ENCODE data around the gene SERPINE2. TPM values are rescaled to one million over a fixed set of nuclear protein-coding genes. Genes with fewer than 3 reads are reported as not detected.

SERPINE2 gene
- total RNA-seq, 1 experiment from 2014 or later = 93.3 TPM

DNA sequence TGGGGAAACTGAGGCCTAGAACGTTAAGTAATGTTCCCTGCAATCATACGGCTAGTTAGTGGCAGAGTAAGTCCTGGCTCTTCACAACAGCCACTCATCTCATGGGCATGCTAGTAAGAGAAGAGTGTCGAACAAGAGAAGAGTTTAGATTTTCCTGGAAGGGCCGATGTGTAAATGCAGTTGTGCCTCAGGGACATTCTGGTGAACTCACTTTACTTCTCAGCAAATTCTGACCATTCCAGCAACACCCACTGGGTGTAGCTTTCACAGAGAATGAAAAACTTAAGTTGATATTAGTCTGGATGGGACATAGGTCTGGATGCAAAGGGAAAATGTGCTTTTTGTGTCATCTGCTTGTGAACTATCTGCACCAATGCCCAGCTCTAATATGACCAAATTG lies 58.3 kb downstream of the SERPINE2 start:
- DNase-seq (ENCODE audit: low read depth, low spot score) (no peak), ATAC-seq (no peak)
- RAD21 ChIA-PET (ENCODE audit: low non-redundant PET in 1 of 2, low total read pairs in 2 of 2, uncharacterized antibody in 2 of 2, unreplicated experiment in 2 of 2) = no interaction called here
- H3K27me3 ChIP-seq (ENCODE audit: insufficient read depth, low read length) = no peaks in the 10 kb centered on the region
- POLR2A ChIA-PET = no interaction called here
- BruUV-seq (replicated peaks) = no TSS peak
- H3K9me2 ChIP-seq (ENCODE audit: insufficient read depth) = no peaks in the 10 kb centered on the region
- TF ChIP-seq ZNF274 (IDR thresholded peaks at IDR 0.05; ENCODE audit: low read depth, low read length) (no peak), ZFX (IDR thresholded peaks at IDR 0.05) (no peak), SIN3A (IDR thresholded peaks at IDR 0.05; ENCODE audit: low read depth) (no peak), EZH2phosphoT487 (IDR thresholded peaks at IDR 0.05; ENCODE audit: borderline replicate concordance) (no peak), TCF7L2 (IDR thresholded peaks at IDR 0.05; ENCODE audit: borderline replicate concordance, extremely low read depth, insufficient read depth, insufficient read length) (no peak), CBX3 (IDR thresholded peaks at IDR 0.05; ENCODE audit: low read depth) (no peak), RAD21 (IDR thresholded peaks at IDR 0.05; ENCODE audit: low read depth) (no peak), YY1 (IDR thresholded peaks at IDR 0.05; ENCODE audit: extremely low read depth, insufficient replicate concordance, low read depth, low read length) (no peak), EZH2 (IDR thresholded peaks at IDR 0.05) (no peak)
- TF ChIP-seq, protein P1, sequence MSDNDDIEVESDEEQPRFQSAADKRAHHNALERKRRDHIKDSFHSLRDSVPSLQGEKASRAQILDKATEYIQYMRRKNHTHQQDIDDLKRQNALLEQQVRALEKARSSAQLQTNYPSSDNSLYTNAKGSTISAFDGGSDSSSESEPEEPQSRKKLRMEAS (IDR thresholded peaks at IDR 0.05) = no peak
- TF ChIP-seq, protein P2, sequence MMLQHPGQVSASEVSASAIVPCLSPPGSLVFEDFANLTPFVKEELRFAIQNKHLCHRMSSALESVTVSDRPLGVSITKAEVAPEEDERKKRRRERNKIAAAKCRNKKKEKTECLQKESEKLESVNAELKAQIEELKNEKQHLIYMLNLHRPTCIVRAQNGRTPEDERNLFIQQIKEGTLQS (IDR thresholded peaks at IDR 0.05) = no peak
- TF ChIP-seq, protein P3, sequence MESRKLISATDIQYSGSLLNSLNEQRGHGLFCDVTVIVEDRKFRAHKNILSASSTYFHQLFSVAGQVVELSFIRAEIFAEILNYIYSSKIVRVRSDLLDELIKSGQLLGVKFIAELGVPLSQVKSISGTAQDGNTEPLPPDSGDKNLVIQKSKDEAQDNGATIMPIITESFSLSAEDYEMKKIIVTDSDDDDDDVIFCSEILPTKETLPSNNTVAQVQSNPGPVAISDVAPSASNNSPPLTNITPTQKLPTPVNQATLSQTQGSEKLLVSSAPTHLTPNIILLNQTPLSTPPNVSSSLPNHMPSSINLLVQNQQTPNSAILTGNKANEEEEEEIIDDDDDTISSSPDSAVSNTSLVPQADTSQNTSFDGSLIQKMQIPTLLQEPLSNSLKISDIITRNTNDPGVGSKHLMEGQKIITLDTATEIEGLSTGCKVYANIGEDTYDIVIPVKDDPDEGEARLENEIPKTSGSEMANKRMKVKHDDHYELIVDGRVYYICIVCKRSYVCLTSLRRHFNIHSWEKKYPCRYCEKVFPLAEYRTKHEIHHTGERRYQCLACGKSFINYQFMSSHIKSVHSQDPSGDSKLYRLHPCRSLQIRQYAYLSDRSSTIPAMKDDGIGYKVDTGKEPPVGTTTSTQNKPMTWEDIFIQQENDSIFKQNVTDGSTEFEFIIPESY (IDR thresholded peaks at IDR 0.05; ENCODE audit: extremely low read depth, insufficient replicate concordance, low read length) = no peak
- no peak overlapping the region for H3K9ac ChIP-seq (ENCODE audit: low read length)
- CTCF ChIA-PET = interaction anchor here (0.9 to 1.2 kb wide), 2 partner anchors 10 to 304 kb away, joined by 3 to 4 read pairs; no protein-coding TSS in a partner anchor
- H3K4me2 ChIP-seq (ENCODE audit: low read length) = no peak overlapping the region
- H3K79me2 ChIP-seq (ENCODE audit: insufficient read depth, low read length) = no peaks in the 10 kb centered on the region
- H3K4me3 ChIP-seq (replicated peaks in 1 of 2; ENCODE audit: low read depth in 1 of 2, low read length in 2 of 2) = no peak overlapping the region
- no peaks in the 10 kb centered on the region for H3K9me3 ChIP-seq (ENCODE audit: control insufficient read depth in 1 of 2, insufficient read depth in 1 of 2, low read depth in 1 of 2, low read length in 2 of 2)
- H2AFZ ChIP-seq (ENCODE audit: low read depth, low read length, poor library complexity, severe bottlenecking) = no peak overlapping the region
- no peak overlapping the region for H3K27ac ChIP-seq (ENCODE audit: low read depth, low read length)
- H4K20me1 ChIP-seq (ENCODE audit: insufficient read depth) = no peaks in the 10 kb centered on the region
- no peaks in the 10 kb centered on the region for H3K4me1 ChIP-seq (ENCODE audit: control insufficient read depth in 1 of 2, insufficient read depth in 2 of 2, low read length in 2 of 2)
- intact Hi-C loops (cut with micrococcal nuclease) = no loop called here
- H3K36me3 ChIP-seq (ENCODE audit: control insufficient read depth in 1 of 2, insufficient read depth in 2 of 2, low read length in 2 of 2) = peaks cover 0 to 2% of the 10 kb centered on the region in 2 experiments; a peak in 1 of 4 replicates

Measured in HCT116 (cell line).